Left lung (tissue), 10 donors: ENCODE results near the gene TBL1XR1. TPM values are rescaled to one million over a fixed set of nuclear protein-coding genes. Genes with fewer than 3 reads are reported as not detected.

Experiments
- ATAC-seq: fragments of 200-7000 bp; cut with Tn5 transposase; one replicate; pipeline ENCODE4 v1.9.1; 2020; ENCODE audit warnings: moderate library complexity
- DNase-seq, 4 donors: peaks; one replicate each; pipeline ENCODE4 v3.0.0-alpha.2; 2013 to 2020
- H3K27ac ChIP-seq, 2 donors: fragments of 200-600 bp; sonication (generic) in 1 of 2; one replicate each; pipeline versions ENCODE4 v1.5.0 to v1.8.0; 2020 to 2021
- H3K27me3 ChIP-seq, 2 donors: fragments of 200-600 bp; sonication (generic) in 1 of 2; one replicate each; pipeline versions ENCODE4 v1.5.0 to v1.8.0; 2020 to 2021
- H3K36me3 ChIP-seq, 2 donors: fragments of 200-600 bp; sonication (generic) in 1 of 2; one replicate each; pipeline versions ENCODE4 v1.5.0 to v1.8.0; 2020 to 2021
- H3K4me1 ChIP-seq, 2 donors: fragments of 200-600 bp; one replicate each; pipeline ENCODE4 v1.8.0; 2021
- H3K4me3 ChIP-seq, 2 donors: fragments of 200-600 bp; sonication (generic) in 1 of 2; one replicate each; pipeline versions ENCODE4 v1.5.0 to v1.8.0; 2020 to 2021; ENCODE audit warnings: mild to moderate bottlenecking in 1 of 2
- H3K9me3 ChIP-seq, 2 donors: fragments of 200-600 bp; sonication (generic) in 1 of 2; one replicate each; pipeline versions ENCODE4 v1.5.0 to v1.8.0; 2020 to 2021
- CTCF ChIP-seq, 2 donors: fragments of 200-600 bp; sonication (generic) in 1 of 2; IDR thresholded peaks; one replicate each; pipeline versions ENCODE4 v1.5.0 to v1.8.0; 2021; ENCODE audit warnings: antibody characterized with exemption in 2 of 2
- intact Hi-C, 2 donors: fragments of 100-400 bp; cut with DNase I; formaldehyde crosslinking; loops; one replicate each; pipeline versions ENCODE4 v1.11.2 to v1.14.2; 2022
- polyA plus RNA-seq, 6 donors: library from polyadenylated mRNA; unstranded; fragments of 120-200 nt; gene quantifications; one replicate each; pipeline ENCODE4 v1.2.1, GENCODE V29; 2013; ENCODE audit not compliant: insufficient read length in 6 of 6
- total RNA-seq, 2 donors: library from RNA; stranded (reverse); fragmentation: NEBNext Ultra II Directional; extraction: Animal tissue kit (Norgen Biotek cat#: 25700); gene quantifications; one replicate each; pipeline ENCODE4 v1.2.1, GENCODE V29; 2021
- donor health status: DM: no; HTN: yes; CAD: no.
- donor health status: DM: no; HTN: no; CAD: no.

The TBL1XR1 gene
- total and polyA plus RNA-seq, 8 donors: 116 to 202 (median 155) TPM

- intact Hi-C loops: no loop called here
- ATAC-seq: no peak
- TF ChIP-seq CTCF (IDR thresholded peaks at IDR 0.05): no peak
Measured at GRCh38 chr3:177045767-177046166, 151.5 kb downstream of the TBL1XR1 start.

GRCh38 chr3:177045222-177045621, 152.1 kb downstream of the TBL1XR1 start:
- no peak for TF ChIP-seq CTCF (IDR thresholded peaks at IDR 0.05)
- no peaks in the 10 kb centered on the region for H3K9me3 ChIP-seq
- H3K4me1 ChIP-seq: peaks cover 2 to 18% of the 10 kb centered on the region in 2 donors
- no peak overlapping the region for H3K27ac ChIP-seq
- ATAC-seq (no peak), DNase-seq (no peak)
- H3K4me3 ChIP-seq: no peak overlapping the region
- peaks cover 0 to 63% of the 10 kb centered on the region in 2 donors for H3K36me3 ChIP-seq
- H3K27me3 ChIP-seq: no peaks in the 10 kb centered on the region
- intact Hi-C loops: no loop called here

More at GRCh38 chr3:177045767-177046166, 151.5 kb downstream of the TBL1XR1 start:
- Histone ChIP-seq H3K27ac (no peak overlapping the region), H3K4me1 (peaks cover 2 to 19% of the 10 kb centered on the region in 2 donors), H3K4me3 (no peak overlapping the region), H3K9me3 (no peaks in the 10 kb centered on the region), H3K27me3 (no peaks in the 10 kb centered on the region), H3K36me3 (peaks cover 0 to 63% of the 10 kb centered on the region in 2 donors)
- no peak for DNase-seq

GRCh38 chr3:177041730-177042551, 155.3 kb downstream of the TBL1XR1 start:
- Histone ChIP-seq H3K36me3 (peaks cover 0 to 57% of the 10 kb centered on the region in 2 donors), H3K4me3 (no peak overlapping the region)
- intact Hi-C loops: no loop called here

GRCh38 chr3:177041021-177041729, 156.1 kb downstream of the TBL1XR1 start:
- intact Hi-C loops: no loop called here
- no peak overlapping the region for H3K4me3 ChIP-seq
- H3K27me3 ChIP-seq: no peaks in the 10 kb centered on the region
- H3K9me3 ChIP-seq: no peaks in the 10 kb centered on the region
- ATAC-seq (peak; percentile 89), DNase-seq (peak in 2 of 4 donors; percentile 51 to 64)
- peaks cover 2 to 24% of the 10 kb centered on the region in 2 donors for H3K4me1 ChIP-seq
- H3K36me3 ChIP-seq: peaks cover 0 to 57% of the 10 kb centered on the region in 2 donors
- peak overlapping the region in 1 of 2 donors; percentile 55 for H3K27ac ChIP-seq
- no peak for TF ChIP-seq CTCF (IDR thresholded peaks at IDR 0.05)

More at GRCh38 chr3:177041730-177042551, 155.3 kb downstream of the TBL1XR1 start:
- TF ChIP-seq CTCF (IDR thresholded peaks at IDR 0.05): no peak
- H3K27ac ChIP-seq: peak overlapping the region in 1 of 2 donors; percentile 55
- H3K27me3 ChIP-seq: no peaks in the 10 kb centered on the region
- no peak for ATAC-seq
- no peak for DNase-seq
- peaks cover 2 to 24% of the 10 kb centered on the region in 2 donors for H3K4me1 ChIP-seq
- no peaks in the 10 kb centered on the region for H3K9me3 ChIP-seq
